Fibroblast of lung (primary cell): ENCODE data around the gene WWC2. TPM values are rescaled to one million over a fixed set of nuclear protein-coding genes. Genes with fewer than 3 reads are reported as not detected.

Source experiments
- DNase-seq, 2 donors: peaks; one replicate each; pipeline versions ENCODE4 v3.0.0 to v3.0.0-alpha.2; 2010; ENCODE audit warnings: low read depth in 2 of 2
- H2AFZ ChIP-seq: 2 replicates; pipeline ENCODE4 v1.5.1; 2012; ENCODE audit warnings: low read length, control low read depth, inconsistent platforms
- H3K27ac ChIP-seq: 2 replicates; pipeline ENCODE4 v1.5.1; 2011; ENCODE audit warnings: low read length, control low read depth; ENCODE audit not compliant: insufficient read depth
- H3K27me3 ChIP-seq: 2 replicates; pipeline ENCODE4 v1.5.1; 2011; ENCODE audit warnings: mild to moderate bottlenecking, low read length; ENCODE audit not compliant: control insufficient read depth, insufficient read depth
- H3K36me3 ChIP-seq: 2 replicates; pipeline ENCODE4 v1.5.1; 2011; ENCODE audit warnings: low read length; ENCODE audit not compliant: control insufficient read depth, insufficient read depth
- H3K4me1 ChIP-seq: 2 replicates; pipeline ENCODE4 v1.5.1; 2011; ENCODE audit warnings: low read length; ENCODE audit not compliant: control insufficient read depth, insufficient read depth; ENCODE audit errors: extremely low read depth
- H3K4me2 ChIP-seq: 2 replicates; pipeline ENCODE4 v1.5.1; 2011; ENCODE audit warnings: low read length, control low read depth; ENCODE audit not compliant: insufficient read depth; ENCODE audit errors: extremely low read depth
- H3K4me3 ChIP-seq, 4 experiments: fragments of 200-600 bp in 1 of 4; sonication (generic) in 1 of 4; replicated peaks in 1 of 4; 2 replicates each; pipeline ENCODE4 v1.5.1; 2011 to 2016; ENCODE audit warnings: low read length in 4 of 4, low read depth in 3 of 4, mild to moderate bottlenecking in 3 of 4, control low read depth in 2 of 4, inconsistent platforms in 1 of 4, mixed read lengths in 1 of 4; ENCODE audit not compliant: insufficient read depth in 1 of 4; ENCODE audit errors: control extremely low read depth in 1 of 4
- H3K79me2 ChIP-seq: 2 replicates; pipeline ENCODE4 v1.5.1; 2012; ENCODE audit warnings: mild to moderate bottlenecking, low read length, inconsistent platforms; ENCODE audit not compliant: control insufficient read depth, insufficient read depth
- H3K9ac ChIP-seq: 2 replicates; pipeline ENCODE4 v1.5.1; 2011; ENCODE audit warnings: mild to moderate bottlenecking, low read length, control low read depth; ENCODE audit not compliant: insufficient read depth
- H3K9me3 ChIP-seq: 2 replicates; pipeline ENCODE4 v1.5.1; 2012; ENCODE audit warnings: low read depth, low read length; ENCODE audit not compliant: control insufficient read depth, insufficient read depth
- H4K20me1 ChIP-seq: 2 replicates; pipeline ENCODE4 v1.5.1; 2011; ENCODE audit warnings: low read length; ENCODE audit not compliant: control insufficient read depth, insufficient read depth; ENCODE audit errors: extremely low read depth
- CTCF ChIP-seq, 2 donors: IDR thresholded peaks in 1 of 2; conservative IDR thresholded peaks in 1 of 2; 1 replicate in 1 of 2; 2 replicates in 1 of 2; pipeline ENCODE4 v1.5.1; 2011 to 2012; ENCODE audit warnings: low read length in 2 of 2, control low read depth in 1 of 2, inconsistent platforms in 1 of 2, low read depth in 1 of 2, mild to moderate bottlenecking in 1 of 2
- EZH2 ChIP-seq: IDR thresholded peaks from 2 replicates; pipeline ENCODE4 v1.5.1; 2012; ENCODE audit warnings: low read length, control low read depth, mild to moderate bottlenecking; ENCODE audit errors: missing control alignments
- polyA plus RNA-seq, 2 donors: library from polyadenylated mRNA; depleted of rRNA in 1 of 2; stranded (reverse) in 1 of 2; unstranded in 1 of 2; fragments of >200 nt; gene quantifications; 2 replicates each; pipeline ENCODE4 v1.2.1, GENCODE V29; 2011 to 2012; ENCODE audit warnings: missing spikeins in 1 of 2
- total RNA-seq: library from RNA; depleted of rRNA; stranded (reverse); fragments of >200 nt; gene quantifications from 2 replicates; pipeline ENCODE4 v1.2.1, GENCODE V29; 2014

Gene WWC2
- total and polyA plus RNA-seq, 2 donors (not counting 1 experiment from before 2014, with no cell fraction given): 31.6 to 34.0 TPM

GRCh38 chr4:183072176-183072575 is 26.9 kb upstream of the WWC2 start:
- no peak overlapping the region for H3K4me2 ChIP-seq
- H3K4me1 ChIP-seq: no peaks in the 10 kb centered on the region
- peak in 1 of 2 donors; percentile 68 for DNase-seq
- H3K27me3 ChIP-seq: no peaks in the 10 kb centered on the region
- H3K4me3 ChIP-seq: no peak overlapping the region
- H2AFZ ChIP-seq: no peak overlapping the region
- TF ChIP-seq CTCF (conservative IDR thresholded peaks at IDR 0.05 in 1 of 2, IDR thresholded peaks at IDR 0.05 in 1 of 2; ENCODE audit: low read depth in 1 of 2, low read length in 2 of 2) (no peak), EZH2 (no peak)
- no peak overlapping the region for H3K9ac ChIP-seq
- no peak overlapping the region for H3K27ac ChIP-seq
- no peaks in the 10 kb centered on the region for H4K20me1 ChIP-seq
- no peaks in the 10 kb centered on the region for H3K9me3 ChIP-seq
- H3K36me3 ChIP-seq: no peaks in the 10 kb centered on the region
- no peaks in the 10 kb centered on the region for H3K79me2 ChIP-seq

- Histone ChIP-seq H3K4me3 (no peak overlapping the region), H3K4me2 (no peak overlapping the region), H3K27me3 (no peaks in the 10 kb centered on the region), H3K79me2 (no peaks in the 10 kb centered on the region), H4K20me1 (no peaks in the 10 kb centered on the region), H3K9ac (no peak overlapping the region), H3K9me3 (no peaks in the 10 kb centered on the region), H3K36me3 (no peaks in the 10 kb centered on the region), H3K4me1 (no peaks in the 10 kb centered on the region), H3K27ac (no peak overlapping the region), H2AFZ (no peak overlapping the region)
- no peak for DNase-seq
- TF ChIP-seq EZH2 (no peak), CTCF (conservative IDR thresholded peaks at IDR 0.05 in 1 of 2, IDR thresholded peaks at IDR 0.05 in 1 of 2; ENCODE audit: low read depth in 1 of 2, low read length in 2 of 2) (no peak)
Observed at GRCh38 chr4:183073838-183074145, 25.3 kb upstream of the WWC2 start.

- no peaks in the 10 kb centered on the region for H3K27me3 ChIP-seq
- no peak overlapping the region for H3K4me3 ChIP-seq
- no peak overlapping the region for H3K4me2 ChIP-seq
- no peaks in the 10 kb centered on the region for H3K79me2 ChIP-seq
- no peak for TF ChIP-seq EZH2
- no peak for TF ChIP-seq CTCF (conservative IDR thresholded peaks at IDR 0.05 in 1 of 2, IDR thresholded peaks at IDR 0.05 in 1 of 2; ENCODE audit: low read depth in 1 of 2, low read length in 2 of 2)
- no peaks in the 10 kb centered on the region for H3K36me3 ChIP-seq
- no peaks in the 10 kb centered on the region for H3K9me3 ChIP-seq
- no peaks in the 10 kb centered on the region for H4K20me1 ChIP-seq
- no peak overlapping the region for H3K9ac ChIP-seq
- H2AFZ ChIP-seq: no peak overlapping the region
- no peak overlapping the region for H3K27ac ChIP-seq
- peak in 1 of 2 donors; percentile 80 for DNase-seq
- no peaks in the 10 kb centered on the region for H3K4me1 ChIP-seq
Observed at GRCh38 chr4:183074288-183074990, 24.6 kb upstream of the WWC2 start.
